ENCODE measurements around the gene CLIC3.

CLIC3 gene

DNA sequence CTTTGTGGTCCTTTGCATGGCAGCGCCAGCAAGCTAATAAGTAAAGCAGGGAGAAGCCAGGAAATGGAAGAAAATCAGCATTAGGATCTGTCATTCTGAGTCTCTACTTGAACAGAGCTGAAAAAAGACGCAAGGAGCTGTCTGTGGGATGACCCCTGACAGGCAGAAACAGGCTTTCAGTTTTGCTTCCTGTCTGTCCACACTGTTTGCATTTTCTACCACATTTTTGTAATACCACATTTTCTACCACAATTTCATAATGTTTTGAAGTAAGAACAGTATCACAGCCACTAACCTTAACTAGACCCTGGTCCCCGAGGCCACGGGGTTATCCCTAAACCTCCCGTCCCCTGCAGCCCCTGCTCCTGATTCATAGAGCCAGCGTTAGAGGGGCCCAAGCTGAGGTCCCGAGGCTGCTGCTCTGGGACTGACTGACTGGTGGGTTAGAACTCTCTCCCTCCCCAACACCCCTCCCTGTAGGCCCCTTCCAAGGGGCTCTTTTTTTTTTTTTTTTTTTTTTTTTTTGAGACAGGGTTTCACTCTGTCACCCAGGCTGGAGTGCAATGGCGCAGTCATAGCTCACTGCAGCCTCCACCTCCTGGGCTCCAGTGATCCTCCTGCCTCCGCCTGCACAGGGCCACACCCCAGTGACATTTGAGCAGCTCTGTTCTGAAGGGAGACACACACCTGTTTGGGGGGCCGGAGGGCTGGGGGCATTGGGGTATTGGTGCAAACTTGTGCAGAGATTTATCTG lies 4.0 kb upstream of the CLIC3 start:
- no peak for DNase-seq (ENCODE audit: low spot score)

DNA sequence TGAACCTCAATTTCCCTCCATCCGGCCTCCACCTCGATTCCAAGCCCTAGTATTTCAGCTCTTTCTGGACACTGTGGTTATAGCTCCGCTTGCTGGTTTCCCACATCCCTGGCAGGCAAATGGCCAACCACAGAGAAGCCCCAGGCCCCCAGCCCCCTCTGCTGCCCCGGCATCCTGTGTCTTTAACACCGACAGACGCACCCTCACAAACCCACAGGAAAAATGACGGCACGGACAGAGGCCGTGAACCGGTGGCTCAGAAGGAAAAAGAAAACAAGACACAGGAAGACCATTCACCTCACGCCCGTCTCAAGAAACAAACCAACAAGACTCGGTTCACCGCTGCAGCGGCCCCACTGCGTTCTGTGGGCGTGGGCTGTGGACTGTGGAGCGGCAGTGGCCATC lies 1.5 kb upstream of the CLIC3 start:
- DNase-seq (ENCODE audit: low spot score) = no peak

DNA sequence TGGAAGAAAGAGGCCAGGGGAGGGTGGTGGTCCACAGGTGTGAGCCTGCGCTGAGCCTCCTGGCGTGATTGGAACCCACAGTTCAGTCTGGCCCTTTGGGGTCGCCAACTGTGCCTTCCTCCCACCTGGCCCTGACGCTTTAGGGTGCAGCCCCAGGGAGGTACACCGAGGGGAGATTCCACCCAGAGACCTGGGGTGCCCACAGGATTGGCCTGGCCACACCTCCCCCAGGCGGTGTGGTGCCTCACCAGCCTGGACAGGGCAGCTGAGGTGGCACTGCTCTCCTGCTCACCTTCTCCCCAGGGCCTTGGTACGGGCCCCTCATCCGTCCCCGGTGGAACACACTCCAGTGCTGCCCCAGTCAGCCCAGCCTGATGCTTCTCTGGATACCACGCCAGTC lies 1.0 kb upstream of the CLIC3 start:
- no peak for DNase-seq (ENCODE audit: low spot score)

DNA sequence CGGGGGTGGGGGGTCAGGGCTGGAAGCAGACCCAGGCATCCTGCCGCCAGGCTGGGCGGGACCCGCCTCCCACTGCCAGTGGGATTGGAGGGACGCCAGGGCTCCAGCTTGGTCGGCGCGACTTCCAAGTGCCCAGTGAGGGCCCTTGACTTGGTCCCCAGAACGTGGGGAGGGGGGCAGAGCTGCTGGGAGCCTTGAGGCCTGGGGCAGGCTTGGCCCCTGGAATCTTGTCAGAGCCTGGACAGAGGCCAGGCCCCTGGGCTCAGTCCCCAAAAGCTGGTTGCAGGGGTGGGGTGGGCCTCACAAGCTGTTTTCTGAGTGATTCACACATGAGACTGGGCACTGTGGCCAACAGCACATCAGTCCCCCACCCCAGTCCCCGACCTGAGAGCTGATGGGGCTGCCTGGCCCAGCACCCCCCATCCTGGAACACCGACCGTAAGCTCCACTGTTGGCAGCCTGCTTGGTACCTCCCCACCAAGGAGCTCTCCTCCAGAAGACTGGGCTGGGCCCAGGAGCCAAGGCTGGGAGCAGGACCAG lies 526 bp downstream of the CLIC3 start:
- DNase-seq (ENCODE audit: low spot score) = no peak

DNA sequence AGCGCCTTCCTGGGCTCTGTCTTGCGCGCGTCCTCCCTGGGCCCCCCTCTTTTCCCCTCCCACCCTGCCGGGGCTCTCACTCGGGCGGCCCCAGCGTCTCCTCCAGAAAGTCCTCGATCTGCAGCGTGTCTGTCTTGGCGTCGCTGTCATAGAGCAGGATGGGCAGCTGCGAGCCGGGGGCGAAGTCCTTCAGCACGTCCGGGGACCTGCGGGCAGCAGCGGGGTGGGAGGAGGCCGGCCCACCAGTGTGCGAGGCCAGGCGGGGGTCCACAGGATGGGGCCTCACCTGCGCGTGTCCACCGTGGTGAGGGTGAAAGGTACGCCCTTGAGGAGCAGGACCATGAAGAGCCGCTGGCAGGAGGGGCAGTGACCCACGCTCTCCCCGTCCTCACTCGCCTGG lies 1.0 kb downstream of the CLIC3 start:
- no peak for DNase-seq (ENCODE audit: low spot score)

DNA sequence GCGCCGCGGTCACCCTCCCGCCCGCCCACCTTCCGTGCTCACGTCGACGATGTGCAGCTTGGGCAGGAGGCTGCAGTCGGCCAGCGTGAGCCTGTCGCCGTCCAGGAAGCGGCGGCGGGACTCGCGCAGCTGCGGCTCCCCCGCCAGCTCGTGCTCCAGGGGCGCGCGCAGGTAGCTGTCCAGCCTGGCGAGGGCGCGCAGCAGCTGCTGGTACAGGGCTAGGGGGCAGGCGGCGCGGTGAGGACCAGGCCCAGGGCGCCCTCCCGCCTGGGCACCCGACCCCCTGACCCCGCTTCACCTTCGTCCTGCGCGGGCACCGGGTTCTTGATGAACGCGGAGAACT lies 1.5 kb downstream of the CLIC3 start:
- no peak for DNase-seq (ENCODE audit: low spot score)

DNA sequence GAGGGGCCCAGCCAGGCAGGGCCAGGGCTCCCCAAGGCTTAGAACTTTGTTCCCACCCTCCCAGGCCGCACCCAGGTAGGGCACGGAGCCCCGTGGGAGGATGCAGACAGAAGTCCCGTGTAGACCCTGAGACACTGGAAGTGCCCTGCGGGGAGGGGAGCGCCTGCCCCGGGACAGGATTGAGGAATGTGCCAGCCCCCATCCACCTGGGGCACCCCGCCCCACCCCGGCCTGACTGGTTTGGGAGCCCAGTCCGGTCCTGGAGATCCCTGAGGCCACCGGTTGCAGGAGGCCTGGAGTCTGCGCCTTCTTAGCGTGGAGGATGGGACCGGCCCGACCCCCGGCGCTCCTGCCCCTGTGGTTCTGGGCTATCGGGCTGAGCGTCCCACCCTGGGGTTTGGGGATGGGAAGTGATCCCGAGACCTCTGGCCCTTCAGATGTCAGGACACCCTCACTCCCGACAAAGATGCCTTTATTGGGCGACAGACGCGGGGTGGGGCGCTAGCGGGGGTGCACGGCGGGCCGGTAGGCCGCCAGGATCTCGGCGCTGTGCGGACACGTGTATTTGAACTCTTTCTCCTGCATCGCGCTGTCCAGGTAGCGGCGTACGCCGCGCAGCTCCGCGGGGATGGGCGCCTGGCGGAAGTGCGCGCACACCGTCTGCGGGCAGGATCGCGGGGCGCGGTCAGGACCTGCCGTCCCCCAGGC lies 2.0 kb downstream of the CLIC3 start:
- DNase-seq (ENCODE audit: low spot score) = no peak

DNA sequence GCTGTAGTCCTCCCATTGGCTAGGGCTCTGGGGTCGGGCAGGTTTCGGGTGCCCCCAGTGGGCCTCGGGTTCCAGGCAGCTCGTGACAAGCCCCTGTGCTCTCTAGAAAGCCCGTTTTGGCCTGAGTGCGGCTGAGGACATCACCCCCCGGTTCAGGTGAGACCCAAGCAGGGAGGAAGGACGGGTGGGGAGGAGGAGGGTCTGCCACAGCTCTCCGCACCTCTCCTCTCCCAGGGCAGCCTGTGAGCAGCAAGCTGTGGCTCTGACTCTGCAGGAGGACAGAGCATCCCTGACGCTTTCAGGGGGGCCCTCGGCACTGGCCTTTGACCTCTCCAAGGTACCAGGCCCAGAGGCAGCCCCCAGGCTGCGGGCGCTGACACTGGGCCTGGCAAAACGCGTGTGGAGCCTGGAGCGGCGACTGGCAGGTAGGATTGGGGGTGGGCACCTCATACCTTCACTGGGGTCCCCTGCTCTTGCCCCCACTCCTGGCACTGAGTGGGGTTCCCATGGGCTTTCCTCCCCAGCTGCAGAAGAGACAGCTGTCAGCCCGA lies 3.5 kb downstream of the CLIC3 start:
- DNase-seq (ENCODE audit: low spot score) = no peak

DNA sequence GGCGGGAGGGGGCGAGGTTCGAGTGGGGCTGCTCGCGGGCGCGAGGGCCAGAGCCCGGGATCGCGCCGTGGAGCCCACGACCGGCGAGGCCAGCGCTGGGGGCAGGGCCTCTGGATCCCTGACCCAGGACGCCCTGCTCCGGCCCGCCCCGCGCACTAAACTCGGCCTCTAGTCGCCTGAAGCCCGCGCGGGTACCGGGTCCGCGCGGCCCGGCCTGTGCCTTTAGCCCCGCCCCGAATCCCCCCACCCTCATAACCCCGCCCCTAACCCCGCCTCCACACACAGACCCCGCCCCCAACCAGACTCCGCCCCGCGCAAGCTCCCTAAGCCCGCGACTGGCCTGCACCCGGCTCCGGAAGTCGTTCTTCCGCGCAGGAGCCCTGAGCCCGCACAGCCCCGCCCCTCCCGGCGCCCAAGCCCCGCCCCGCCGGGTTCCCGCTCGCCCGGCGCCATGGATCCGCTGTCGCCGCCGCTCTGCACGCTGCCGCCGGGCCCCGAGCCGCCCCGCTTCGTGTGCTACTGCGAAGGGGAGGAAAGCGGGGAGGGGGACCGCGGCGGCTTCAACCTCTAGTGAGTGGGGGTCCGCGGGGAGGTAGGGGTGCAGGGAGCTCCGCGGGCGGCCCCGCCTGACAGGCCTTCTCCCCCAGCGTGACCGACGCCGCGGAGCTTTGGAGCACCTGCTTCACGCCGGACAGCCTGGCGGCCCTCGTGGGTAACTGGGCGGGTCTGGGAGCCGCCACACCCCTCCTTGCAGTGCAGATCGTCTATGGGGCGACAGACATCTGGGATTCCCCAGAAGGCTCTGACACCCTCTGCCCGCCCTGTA lies 4.2 kb downstream of the CLIC3 start, which contains the start of gene PAXX:
PAXX (plus strand) TSS at position 430 of the 826 bp plus-strand sequence; CDS start at position 452, 22 bp downstream.
- DNase-seq (ENCODE audit: low spot score) = peak; percentile 94

DNA sequence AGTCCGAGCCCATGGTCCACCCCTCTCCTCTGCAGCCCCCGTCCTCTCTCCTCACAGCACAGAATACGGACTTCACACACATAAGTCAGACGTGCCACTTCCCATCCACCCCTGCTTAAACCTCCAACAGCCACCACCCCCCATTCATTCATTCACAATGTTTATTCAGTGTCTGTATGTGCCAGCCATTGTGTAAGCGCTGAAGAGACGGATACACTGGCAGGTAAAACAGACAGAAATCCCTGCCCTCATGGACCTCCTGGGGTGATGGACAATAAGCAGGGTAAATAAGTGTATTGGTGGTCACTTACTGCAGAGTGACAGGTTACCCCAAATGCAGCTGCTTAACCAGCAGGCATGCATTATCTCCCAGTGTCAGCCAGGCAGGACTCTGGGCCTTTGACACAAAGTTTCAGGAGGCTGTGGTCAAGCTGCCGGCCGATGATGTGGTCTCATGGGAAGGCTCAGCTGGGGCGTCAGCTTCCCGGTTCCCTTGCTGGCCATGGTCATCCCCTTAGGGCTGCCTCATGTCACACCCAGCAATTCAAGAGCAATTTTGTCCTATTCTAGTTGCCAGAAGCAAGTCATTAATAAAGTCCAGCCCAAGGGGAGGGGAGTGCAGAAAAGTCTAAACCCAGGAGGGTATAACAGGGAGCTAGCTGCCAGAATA lies 6.0 kb downstream of the CLIC3 start:
- no peak for DNase-seq (ENCODE audit: low spot score)

DNA sequence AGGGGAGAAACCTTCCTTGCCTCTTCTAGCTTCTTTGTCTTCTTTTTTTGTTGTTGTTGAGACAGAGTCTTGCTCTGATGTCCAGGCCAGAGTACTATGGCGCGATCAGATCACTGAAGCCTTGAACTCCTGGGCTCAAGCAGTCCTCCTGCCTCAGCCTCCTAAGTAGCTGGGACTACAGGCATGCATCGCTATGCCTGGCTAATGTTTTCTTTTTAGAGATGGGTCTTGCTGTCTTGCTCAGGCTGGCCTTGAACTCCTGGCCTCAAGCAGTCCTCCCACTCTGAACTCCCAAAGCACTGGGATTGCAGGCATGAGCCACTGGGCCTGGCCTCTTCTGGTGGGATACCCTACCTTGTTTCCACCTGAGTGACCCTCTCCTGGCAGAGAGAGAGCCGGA lies 7.5 kb downstream of the CLIC3 start:
- no peak for DNase-seq (ENCODE audit: low spot score)

DNA sequence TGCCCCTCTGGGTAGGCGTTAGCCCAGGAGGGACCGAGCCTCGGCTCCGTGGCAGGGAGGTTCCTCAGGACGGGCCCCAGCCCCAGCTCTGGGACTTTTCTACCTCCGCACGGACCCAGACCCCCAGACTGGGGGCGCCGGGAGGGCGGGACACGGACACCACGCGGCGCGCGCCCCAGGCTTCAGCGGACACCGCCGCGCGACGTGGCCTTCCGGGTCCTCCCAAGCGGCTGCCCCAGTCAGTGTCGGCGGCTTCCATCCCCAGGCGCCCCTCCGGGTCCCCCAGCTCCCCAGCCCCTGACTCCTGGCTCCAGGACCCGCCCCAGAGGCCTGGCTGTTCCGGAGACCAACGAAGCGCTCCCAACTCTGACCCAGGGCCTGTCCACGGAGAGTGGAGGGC lies 10.5 kb downstream of the CLIC3 start:
- DNase-seq (ENCODE audit: low spot score) = no peak

DNA sequence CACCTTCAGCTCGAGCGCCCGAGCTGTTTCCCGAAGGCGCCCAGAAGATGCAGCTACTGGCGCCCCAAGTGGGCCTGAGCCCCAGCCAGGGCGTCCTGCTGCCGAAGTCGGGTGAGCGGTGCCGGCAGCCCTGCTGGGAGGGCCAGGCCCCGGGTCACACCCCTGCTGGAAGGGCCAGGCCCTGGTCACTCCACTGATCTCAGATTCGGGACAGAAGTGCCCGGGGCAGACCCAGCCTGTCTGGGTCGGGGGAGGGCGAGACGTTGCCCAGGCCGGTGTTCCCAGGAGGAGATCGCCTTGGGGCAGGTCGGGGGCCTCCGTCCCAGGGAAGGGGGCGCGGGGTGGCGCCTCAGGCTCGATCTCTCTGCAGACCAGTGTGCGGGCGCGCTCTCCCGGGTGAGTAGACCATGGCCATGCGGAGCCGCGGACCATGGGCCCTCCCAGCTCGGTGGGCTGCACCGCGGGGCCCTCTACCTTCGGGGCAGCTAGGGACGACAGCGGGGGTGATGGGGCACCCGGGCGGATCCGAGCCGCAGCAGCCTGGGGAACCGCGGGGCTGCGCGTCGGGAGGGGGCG lies 11.3 kb downstream of the CLIC3 start:
- DNase-seq (ENCODE audit: low spot score) = no peak

DNA sequence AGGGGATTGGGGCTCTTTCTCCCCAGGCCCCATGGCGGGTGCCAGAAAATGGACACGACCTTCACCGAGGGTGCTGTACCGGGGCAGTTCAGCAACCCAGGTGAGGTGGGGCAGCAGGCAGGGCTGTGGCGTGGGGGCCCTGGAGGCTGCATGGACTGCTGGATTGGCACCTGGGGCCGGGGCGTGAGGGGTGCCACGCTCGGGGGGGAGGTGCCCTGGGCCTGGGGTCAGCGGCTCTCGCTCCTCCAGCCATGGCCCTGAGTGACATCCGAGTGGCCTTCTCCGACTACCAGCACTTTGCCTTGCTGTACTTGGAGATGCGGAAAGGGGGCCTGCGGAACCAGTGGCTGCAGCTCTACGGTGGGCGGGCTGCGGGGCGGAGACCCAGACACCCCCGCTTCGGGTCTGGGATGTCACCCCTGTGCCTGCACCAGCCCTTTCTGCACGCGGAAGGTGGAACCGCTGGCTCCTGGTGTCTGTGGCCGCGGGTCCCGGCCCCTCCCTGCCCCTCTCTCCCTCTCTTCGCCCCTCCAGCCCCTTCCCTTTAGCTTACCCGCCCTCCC lies 11.8 kb downstream of the CLIC3 start:
- no peak for DNase-seq (ENCODE audit: low spot score)

DNA sequence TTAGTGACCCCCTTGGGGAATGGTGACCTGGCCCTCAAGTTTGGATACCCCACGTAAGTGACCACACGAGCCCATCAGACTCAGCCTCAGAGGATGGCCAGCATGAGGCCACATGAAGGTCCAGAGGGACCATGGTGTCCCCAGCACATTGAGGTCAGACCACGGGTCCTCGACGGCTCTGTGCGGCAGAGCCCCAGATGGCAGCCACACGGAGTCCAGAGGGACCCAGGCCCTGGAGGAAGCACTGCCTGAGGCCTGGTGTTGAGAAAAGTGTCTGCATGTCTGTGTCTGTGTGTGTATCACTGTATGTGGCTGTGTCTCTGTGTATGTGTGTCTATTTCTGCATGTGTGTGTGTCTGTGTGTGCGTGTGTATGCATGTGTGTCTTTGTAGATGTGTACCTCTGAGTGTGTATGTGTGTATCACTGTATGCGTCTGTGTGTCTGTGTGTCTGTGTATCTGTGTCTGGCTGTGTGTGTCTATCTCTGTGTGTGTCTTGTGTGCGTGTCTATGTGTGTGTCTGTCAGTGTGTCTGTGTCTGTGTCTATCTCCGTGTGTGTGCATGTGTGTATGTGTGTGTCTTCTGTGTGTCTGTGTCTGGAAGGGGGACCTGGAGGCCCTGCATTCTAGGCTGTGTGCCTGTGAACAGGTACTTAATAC lies 12.6 kb downstream of the CLIC3 start:
- DNase-seq (ENCODE audit: low spot score) = no peak

DNA sequence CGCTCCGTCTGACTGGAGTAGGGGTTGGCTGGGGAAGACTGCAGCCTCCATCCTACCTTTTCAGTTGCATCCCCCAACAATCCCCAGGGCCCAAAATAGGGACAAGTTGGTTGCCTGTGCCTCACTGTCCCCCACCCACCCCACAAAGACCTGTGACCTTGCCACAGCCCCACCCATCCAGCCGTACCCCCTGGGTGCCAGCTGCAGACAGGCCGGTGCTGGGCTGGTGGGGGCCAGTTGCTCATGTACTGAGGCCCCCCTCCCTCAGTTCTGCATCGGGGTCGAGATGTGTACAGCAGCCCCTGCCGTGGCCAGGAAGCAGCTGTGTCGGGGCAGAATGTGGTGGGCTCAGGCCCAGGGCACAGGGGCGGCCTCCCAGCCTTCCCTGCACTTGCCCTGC lies 13.2 kb downstream of the CLIC3 start:
- DNase-seq (ENCODE audit: low spot score) = no peak

DNA sequence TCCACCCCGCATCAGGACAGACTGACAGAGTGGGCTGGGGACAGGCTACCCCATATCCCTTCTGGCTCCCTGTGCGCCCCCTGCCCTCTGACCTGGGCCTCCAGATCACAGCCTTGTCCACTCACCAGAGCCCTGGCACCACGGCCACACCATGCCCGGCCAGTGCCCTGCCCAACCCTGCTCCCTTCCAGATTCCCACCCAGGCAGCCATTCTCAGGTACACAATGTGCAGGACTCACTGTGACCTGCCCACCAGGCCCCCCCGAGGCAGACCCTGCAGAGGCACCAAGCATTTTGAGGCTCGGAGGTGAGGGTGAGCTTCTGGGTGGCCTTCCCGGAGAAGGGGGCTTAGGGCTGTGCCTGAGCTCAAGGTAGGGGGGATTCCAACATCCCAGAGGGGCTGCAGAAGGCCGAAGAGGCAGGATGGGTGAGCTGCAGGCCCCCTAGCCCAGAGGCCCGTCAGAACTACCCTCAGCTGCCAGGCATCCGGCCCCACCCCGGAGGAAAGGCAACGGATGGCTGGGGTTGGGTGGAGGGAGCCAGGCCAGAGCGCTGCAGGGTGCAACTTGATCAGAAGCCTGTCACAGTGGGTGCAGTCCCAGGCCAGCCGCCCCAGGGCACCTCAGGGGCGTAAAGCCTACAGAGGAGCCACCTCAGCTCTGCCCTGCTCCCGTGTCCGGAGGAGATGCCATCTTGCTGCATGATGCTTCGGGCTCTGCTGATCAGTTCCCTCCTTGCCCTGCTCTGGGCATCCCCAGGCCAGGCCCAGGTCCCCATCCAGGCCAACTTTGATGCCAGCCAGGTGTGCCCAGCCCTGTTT lies 13.9 kb downstream of the CLIC3 start, which contains the start of gene LCNL1:
LCNL1 (plus strand) TSS at position 762 of the 820 bp plus-strand sequence. CDS start 594 bp downstream, outside the sequence.
- no peak for DNase-seq (ENCODE audit: low spot score)

DNA sequence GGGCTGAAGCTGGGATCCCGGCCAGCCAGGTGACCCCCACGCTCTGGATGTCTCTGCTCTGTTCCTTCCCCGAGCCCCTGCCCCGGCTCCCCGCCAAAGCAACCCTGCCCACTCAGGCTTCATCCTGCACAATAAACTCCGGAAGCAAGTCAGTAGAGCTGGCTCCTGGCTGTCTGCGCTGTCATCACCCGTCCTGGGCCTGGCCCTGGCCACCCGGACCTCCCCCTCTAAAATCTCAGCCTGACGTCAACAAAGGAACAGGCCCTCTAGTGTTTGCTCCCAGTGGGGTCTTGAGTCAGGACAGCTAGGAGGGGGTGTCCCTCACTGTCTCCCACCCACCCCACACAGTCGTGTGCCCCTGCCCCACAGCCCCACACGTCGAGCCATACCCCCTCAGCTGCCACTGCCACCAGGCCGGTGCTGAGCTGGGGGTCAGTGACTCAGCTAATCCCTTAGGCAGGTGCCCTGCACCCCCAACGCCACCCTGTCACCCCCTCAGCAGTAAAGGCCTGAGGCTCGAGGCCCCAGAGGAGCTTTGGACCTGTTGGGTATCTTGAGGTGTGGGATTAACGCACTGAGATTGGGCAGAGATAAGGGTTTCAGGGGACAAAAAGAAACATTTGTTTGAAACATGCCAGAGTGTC lies 14.7 kb downstream of the CLIC3 start:
- DNase-seq (ENCODE audit: low spot score) = no peak

Measured in ecto neural progenitor cell (in vitro differentiated cells).